Panc1 (cell line): ENCODE results near the gene SHB. TPM values are rescaled to one million over a fixed set of nuclear protein-coding genes. Genes with fewer than 3 reads are reported as not detected.

Experiments
- ATAC-seq: fragments of 200-7000 bp; cut with Tn5 transposase; 2 replicates; pipeline ENCODE4 v1.9.1; 2020; ENCODE audit warnings: mild to moderate bottlenecking, moderate library complexity
- BruUV-seq: library from RNA; stranded (reverse); fragments of 400-500 nt; replicated peaks from 2 replicates; lab custom pipeline; 2021; lab: Mats Ljungman, UMichigan
- CTCF ChIA-PET: fragments of 300-600 bp; sonication (Branson Sonifier 250); formaldehyde crosslinking; loops from one replicate; lab custom pipeline; 2022; ENCODE audit warnings: antibody characterized with exemption; lab: Charles Lee
- POLR2A ChIA-PET: fragments of 300-600 bp; sonication (Branson Sonifier 250); formaldehyde crosslinking; loops from one replicate; lab custom pipeline; 2022; ENCODE audit warnings: antibody characterized with exemption; lab: Charles Lee
- DNase-seq: peaks from one replicate; pipeline ENCODE4 v3.0.0-alpha.2; 2010; ENCODE audit warnings: low read depth, low spot score
- H3K27ac ChIP-seq: 2 replicates; pipeline ENCODE4 v1.5.1; 2011; ENCODE audit warnings: mild to moderate bottlenecking, low read length, inconsistent platforms
- H3K27me3 ChIP-seq: fragments of 200-500 bp; sonication (Bioruptor generic); 2 replicates; pipeline ENCODE4 v1.6.0; 2014; ENCODE audit warnings: low read length, inconsistent platforms; ENCODE audit not compliant: control insufficient read depth, insufficient read depth
- H3K36me3 ChIP-seq: fragments of 200-500 bp; sonication (Bioruptor generic); 2 replicates; pipeline ENCODE4 v1.5.1; 2014; ENCODE audit warnings: inconsistent platforms, mild to moderate bottlenecking, low read length, moderate library complexity; ENCODE audit not compliant: control insufficient read depth, insufficient read depth
- H3K4me1 ChIP-seq: 2 replicates; pipeline ENCODE4 v1.5.1; 2011; ENCODE audit warnings: inconsistent platforms, mild to moderate bottlenecking, low read length, moderate library complexity; ENCODE audit not compliant: control insufficient read depth, insufficient read depth
- H3K4me3 ChIP-seq, 2 experiments: 2 replicates each; pipeline ENCODE4 v1.5.1; 2011 to 2012; ENCODE audit warnings: low read depth in 2 of 2, low read length in 2 of 2, mild to moderate bottlenecking in 2 of 2, inconsistent platforms in 1 of 2, moderate library complexity in 1 of 2
- H3K9me3 ChIP-seq: fragments of 200-500 bp; sonication (Bioruptor generic); 2 replicates; pipeline ENCODE4 v1.5.1; 2014; ENCODE audit warnings: low read depth, mild to moderate bottlenecking, inconsistent platforms, low read length, moderate library complexity; ENCODE audit not compliant: control insufficient read depth, insufficient read depth
- POLR2AphosphoS5 ChIP-seq: IDR thresholded peaks from 2 replicates; pipeline ENCODE4 v1.6.1; 2012; ENCODE audit warnings: mild to moderate bottlenecking, low read depth, low read length, moderate library complexity
- SIN3A ChIP-seq: IDR thresholded peaks from 2 replicates; pipeline ENCODE4 v1.6.1; 2012; ENCODE audit warnings: low read depth, mild to moderate bottlenecking, low read length, moderate library complexity, borderline replicate concordance; ENCODE audit not compliant: insufficient read depth
- TCF7L2 ChIP-seq: IDR thresholded peaks from 2 replicates; pipeline ENCODE4 v1.6.1; 2011; ENCODE audit warnings: mild to moderate bottlenecking, low read depth, low read length, inconsistent platforms
- in situ Hi-C: cut with HindIII; loops from 2 replicates; pipeline ENCODE4 v1.10.0; 2016; ENCODE audit warnings: low sequenced_read_pairs, low pct_unique_long_range_greater_than_20kb
- intact Hi-C: fragments of 100-400 bp; cut with micrococcal nuclease; formaldehyde crosslinking; loops from one replicate; pipeline ENCODE4 v1.10.0; 2022; ENCODE audit not compliant: unreplicated experiment
- total RNA-seq: library from RNA; stranded (reverse); gene quantifications from one replicate; pipeline ENCODE4 v1.2.1, GENCODE V29; 2021; ENCODE audit not compliant: unreplicated experiment
- TF ChIP-seq, protein P1 (sequence below), 2 experiments: IDR thresholded peaks; 2 replicates each; pipeline ENCODE4 v1.6.1; 2011 to 2012; ENCODE audit warnings: low read depth in 2 of 2, control low read depth in 1 of 2, low read length in 1 of 2, mild to moderate bottlenecking in 1 of 2, moderate library complexity in 1 of 2; ENCODE audit not compliant: insufficient read depth in 1 of 2
- TF ChIP-seq, protein P2 (sequence below): fragments of 450-650 bp; IDR thresholded peaks from 2 replicates; pipeline ENCODE4 v1.5.1; 2017; ENCODE audit warnings: mild to moderate bottlenecking

The SHB gene
- total RNA-seq, 1 experiment from 2014 or later, result 59.9 TPM

DNA sequence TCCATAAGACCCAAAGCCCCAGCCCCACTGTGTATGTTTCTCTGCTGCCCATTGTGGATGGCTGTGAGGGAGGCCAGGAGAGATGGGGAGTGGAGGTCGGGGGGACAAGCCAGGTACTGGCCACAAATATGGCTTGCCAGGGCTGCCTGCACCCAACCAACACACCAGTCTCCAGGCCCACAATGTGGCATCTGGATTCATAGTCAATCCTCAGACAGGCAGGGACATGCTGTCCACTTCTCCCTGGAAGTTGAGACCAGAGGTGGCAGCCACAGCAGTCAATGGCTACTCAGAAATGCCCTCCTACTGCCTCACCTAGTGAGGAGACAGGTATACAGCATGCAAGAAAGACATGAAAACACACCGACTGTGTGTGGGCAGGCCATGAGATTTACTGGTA lies 103.9 kb downstream of the SHB start:
- TF ChIP-seq TCF7L2, result no peak
- ChIA-PET CTCF (no interaction called here), POLR2A (no interaction called here)
- intact Hi-C loops (no loop called here), in situ Hi-C loops (no loop called here)
- no peak overlapping the region for H3K4me3 ChIP-seq
- H3K27me3 ChIP-seq, result no peaks in the 10 kb centered on the region
- DNase-seq (no peak), ATAC-seq (no peak)
- no TSS peak for BruUV-seq
- peak overlapping the region; percentile 57 for H3K27ac ChIP-seq
- H3K4me1 ChIP-seq, result peaks cover 56% of the 10 kb centered on the region
- no peaks in the 10 kb centered on the region for H3K9me3 ChIP-seq
- H3K36me3 ChIP-seq, result no peaks in the 10 kb centered on the region; the same call in none of the 2 replicates

DNA sequence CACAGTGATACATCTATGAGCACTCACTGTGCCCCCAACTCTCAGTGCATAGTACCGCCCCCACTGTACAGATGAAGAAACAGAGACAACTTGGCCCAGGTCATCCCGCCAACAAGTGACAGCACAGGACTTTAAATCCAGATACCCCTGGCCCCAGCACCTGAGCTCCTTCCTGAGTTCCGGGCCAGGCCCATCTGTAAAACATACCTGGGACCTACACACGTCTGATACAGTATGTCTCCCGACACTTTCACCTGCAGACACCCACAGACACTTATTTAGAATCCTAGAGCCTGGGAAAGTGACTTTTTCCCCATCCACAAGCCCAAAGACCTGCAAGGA lies 104.3 kb downstream of the SHB start:
- Histone ChIP-seq H3K4me3 (no peak overlapping the region), H3K27me3 (no peaks in the 10 kb centered on the region), H3K9me3 (no peaks in the 10 kb centered on the region), H3K27ac (peak overlapping the region; percentile 57), H3K36me3 (no peaks in the 10 kb centered on the region; the same call in none of the 2 replicates), H3K4me1 (peaks cover 53% of the 10 kb centered on the region)
- in situ Hi-C loops (no loop called here), intact Hi-C loops (loop anchor here (5.0 kb wide), 1 partner anchor 33 kb away; no protein-coding TSS in a partner anchor)
- ChIA-PET CTCF (no interaction called here), POLR2A (interaction anchor here (0.7 kb wide), 1 partner anchor 39 kb away, joined by 3 read pairs; no protein-coding TSS in a partner anchor)
- ATAC-seq, result no peak
- no TSS peak for BruUV-seq
- no peak for DNase-seq
- TF ChIP-seq SIN3A, result no peak
- TF ChIP-seq, protein P1, sequence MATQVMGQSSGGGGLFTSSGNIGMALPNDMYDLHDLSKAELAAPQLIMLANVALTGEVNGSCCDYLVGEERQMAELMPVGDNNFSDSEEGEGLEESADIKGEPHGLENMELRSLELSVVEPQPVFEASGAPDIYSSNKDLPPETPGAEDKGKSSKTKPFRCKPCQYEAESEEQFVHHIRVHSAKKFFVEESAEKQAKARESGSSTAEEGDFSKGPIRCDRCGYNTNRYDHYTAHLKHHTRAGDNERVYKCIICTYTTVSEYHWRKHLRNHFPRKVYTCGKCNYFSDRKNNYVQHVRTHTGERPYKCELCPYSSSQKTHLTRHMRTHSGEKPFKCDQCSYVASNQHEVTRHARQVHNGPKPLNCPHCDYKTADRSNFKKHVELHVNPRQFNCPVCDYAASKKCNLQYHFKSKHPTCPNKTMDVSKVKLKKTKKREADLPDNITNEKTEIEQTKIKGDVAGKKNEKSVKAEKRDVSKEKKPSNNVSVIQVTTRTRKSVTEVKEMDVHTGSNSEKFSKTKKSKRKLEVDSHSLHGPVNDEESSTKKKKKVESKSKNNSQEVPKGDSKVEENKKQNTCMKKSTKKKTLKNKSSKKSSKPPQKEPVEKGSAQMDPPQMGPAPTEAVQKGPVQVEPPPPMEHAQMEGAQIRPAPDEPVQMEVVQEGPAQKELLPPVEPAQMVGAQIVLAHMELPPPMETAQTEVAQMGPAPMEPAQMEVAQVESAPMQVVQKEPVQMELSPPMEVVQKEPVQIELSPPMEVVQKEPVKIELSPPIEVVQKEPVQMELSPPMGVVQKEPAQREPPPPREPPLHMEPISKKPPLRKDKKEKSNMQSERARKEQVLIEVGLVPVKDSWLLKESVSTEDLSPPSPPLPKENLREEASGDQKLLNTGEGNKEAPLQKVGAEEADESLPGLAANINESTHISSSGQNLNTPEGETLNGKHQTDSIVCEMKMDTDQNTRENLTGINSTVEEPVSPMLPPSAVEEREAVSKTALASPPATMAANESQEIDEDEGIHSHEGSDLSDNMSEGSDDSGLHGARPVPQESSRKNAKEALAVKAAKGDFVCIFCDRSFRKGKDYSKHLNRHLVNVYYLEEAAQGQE (IDR thresholded peaks at IDR 0.05; ENCODE audit: insufficient read depth in 1 of 2, low read depth in 2 of 2, low read length in 1 of 2), result no peak

DNA sequence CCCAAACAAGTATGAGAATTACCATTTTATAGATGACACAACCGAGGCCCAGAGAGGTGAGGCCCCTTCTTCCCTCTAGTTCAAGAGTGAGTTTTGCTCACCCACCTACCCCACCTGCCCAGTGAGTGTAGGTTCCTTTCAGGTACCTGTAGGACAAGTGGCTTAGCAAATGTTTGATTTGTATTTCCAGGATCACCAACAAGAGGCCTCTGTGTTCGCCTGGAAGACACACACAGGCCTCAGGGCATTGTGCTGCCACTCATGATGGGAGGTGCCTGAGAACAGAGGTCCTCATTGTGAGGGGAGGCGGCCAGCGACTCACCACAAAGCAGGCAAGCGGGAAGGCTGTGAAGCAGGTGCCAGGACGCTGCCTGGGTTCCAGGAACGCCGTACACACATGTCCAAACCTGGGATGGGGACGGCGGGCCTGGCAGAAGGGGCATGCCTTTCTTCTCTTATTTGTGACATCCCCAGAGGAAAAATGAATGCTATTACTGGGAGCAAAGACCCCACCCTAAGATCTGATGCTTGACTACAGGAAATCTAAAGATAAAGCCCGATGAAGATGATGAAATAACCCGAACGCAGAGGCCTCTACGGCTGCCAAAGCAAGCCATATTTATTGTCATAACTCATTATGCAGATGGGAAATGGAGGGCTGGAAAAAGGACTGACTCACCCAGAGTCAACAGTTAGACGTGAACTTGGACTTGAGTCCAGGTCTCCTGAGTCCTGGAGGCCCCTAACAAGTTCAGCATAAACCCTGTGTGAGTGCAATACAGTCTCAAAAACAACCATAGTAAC lies 104.9 kb downstream of the SHB start:
- ChIA-PET CTCF (no interaction called here), POLR2A (interaction anchor here (0.7 kb wide), 1 partner anchor 39 kb away, joined by 3 read pairs; no protein-coding TSS in a partner anchor)
- H3K4me3 ChIP-seq, result no peak overlapping the region; a peak in 1 of 4 replicates
- in situ Hi-C loops, result no loop called here
- H3K9me3 ChIP-seq, result no peaks in the 10 kb centered on the region
- BruUV-seq, result no TSS peak
- no peaks in the 10 kb centered on the region; the same call in none of the 2 replicates for H3K36me3 ChIP-seq
- DNase-seq (no peak), ATAC-seq (peak; percentile 69)
- intact Hi-C loops, result loop anchor here (5.0 kb wide), 1 partner anchor 33 kb away; no protein-coding TSS in a partner anchor
- peaks cover 48% of the 10 kb centered on the region for H3K4me1 ChIP-seq
- H3K27me3 ChIP-seq, result no peaks in the 10 kb centered on the region
- peak overlapping the region; percentile 57 for H3K27ac ChIP-seq
- TF ChIP-seq POLR2AphosphoS5 (no peak), SIN3A (no peak), TCF7L2 (no peak)
- TF ChIP-seq, protein P2, sequence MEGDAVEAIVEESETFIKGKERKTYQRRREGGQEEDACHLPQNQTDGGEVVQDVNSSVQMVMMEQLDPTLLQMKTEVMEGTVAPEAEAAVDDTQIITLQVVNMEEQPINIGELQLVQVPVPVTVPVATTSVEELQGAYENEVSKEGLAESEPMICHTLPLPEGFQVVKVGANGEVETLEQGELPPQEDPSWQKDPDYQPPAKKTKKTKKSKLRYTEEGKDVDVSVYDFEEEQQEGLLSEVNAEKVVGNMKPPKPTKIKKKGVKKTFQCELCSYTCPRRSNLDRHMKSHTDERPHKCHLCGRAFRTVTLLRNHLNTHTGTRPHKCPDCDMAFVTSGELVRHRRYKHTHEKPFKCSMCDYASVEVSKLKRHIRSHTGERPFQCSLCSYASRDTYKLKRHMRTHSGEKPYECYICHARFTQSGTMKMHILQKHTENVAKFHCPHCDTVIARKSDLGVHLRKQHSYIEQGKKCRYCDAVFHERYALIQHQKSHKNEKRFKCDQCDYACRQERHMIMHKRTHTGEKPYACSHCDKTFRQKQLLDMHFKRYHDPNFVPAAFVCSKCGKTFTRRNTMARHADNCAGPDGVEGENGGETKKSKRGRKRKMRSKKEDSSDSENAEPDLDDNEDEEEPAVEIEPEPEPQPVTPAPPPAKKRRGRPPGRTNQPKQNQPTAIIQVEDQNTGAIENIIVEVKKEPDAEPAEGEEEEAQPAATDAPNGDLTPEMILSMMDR, result no peak
- TF ChIP-seq, protein P1 (IDR thresholded peaks at IDR 0.05; ENCODE audit: insufficient read depth in 1 of 2, low read depth in 2 of 2, low read length in 1 of 2), result no peak
